Caco-2 (cell line): ENCODE results near the gene LST1. TPM values are rescaled to one million over a fixed set of nuclear protein-coding genes. Genes with fewer than 3 reads are reported as not detected.

ENCODE experiments used
- BruUV-seq: library from RNA; stranded (reverse); fragments of 400-500 nt; replicated peaks from 2 replicates; lab custom pipeline; 2021; lab: Mats Ljungman, UMichigan
- CTCF ChIA-PET: fragments of 300-600 bp; sonication (Branson Sonifier 250); formaldehyde crosslinking; loops from one replicate; lab custom pipeline; 2022; ENCODE audit warnings: antibody characterized with exemption; lab: Charles Lee
- POLR2A ChIA-PET: fragments of 300-600 bp; sonication (Branson Sonifier 250); formaldehyde crosslinking; loops from one replicate; lab custom pipeline; 2022; ENCODE audit warnings: antibody characterized with exemption; lab: Charles Lee
- DNase-seq, 2 experiments: peaks; one replicate each; pipeline versions ENCODE4 v3.0.0 to v3.0.0-alpha.2; 2020 to 2022
- H3K27me3 ChIP-seq: replicated peaks from 2 replicates; pipeline ENCODE4 v1.6.0; 2011; ENCODE audit warnings: low read length; ENCODE audit not compliant: control insufficient read depth, insufficient read depth
- H3K36me3 ChIP-seq: 2 replicates; pipeline ENCODE4 v1.5.1; 2011; ENCODE audit warnings: low read length; ENCODE audit not compliant: control insufficient read depth, insufficient read depth
- H3K4me1 ChIP-seq: fragments of 250-450 bp; sonication (Bioruptor Pico); 2 replicates; pipeline ENCODE4 v1.5.1; 2020; ENCODE audit warnings: mild to moderate bottlenecking
- H3K4me3 ChIP-seq: 2 replicates; pipeline ENCODE4 v1.5.1; 2011; ENCODE audit warnings: low read depth, mild to moderate bottlenecking, control low read depth, low read length
- H3K9me3 ChIP-seq: fragments of 250-450 bp; sonication (Bioruptor Pico); 2 replicates; pipeline ENCODE4 v1.5.1; 2020; ENCODE audit warnings: mild to moderate bottlenecking, moderate library complexity
- H3K27ac Mint-ChIP-seq: one replicate; pipeline ENCODE4 v1.8.0; 2022; ENCODE audit warnings: mixed read lengths; ENCODE audit not compliant: unreplicated experiment
- H3K27me3 Mint-ChIP-seq: one replicate; pipeline ENCODE4 v1.8.0; 2022; ENCODE audit warnings: mixed read lengths; ENCODE audit not compliant: insufficient read depth, unreplicated experiment
- H3K36me3 Mint-ChIP-seq: one replicate; pipeline ENCODE4 v1.8.0; 2022; ENCODE audit warnings: mild to moderate bottlenecking, mixed read lengths; ENCODE audit not compliant: insufficient read depth, unreplicated experiment
- H3K4me1 Mint-ChIP-seq: one replicate; pipeline ENCODE4 v1.8.0; 2022; ENCODE audit warnings: low read depth, mixed read lengths; ENCODE audit not compliant: unreplicated experiment
- H3K4me3 Mint-ChIP-seq: one replicate; pipeline ENCODE4 v1.8.0; 2022; ENCODE audit warnings: mild to moderate bottlenecking, moderate library complexity, mixed read lengths; ENCODE audit not compliant: unreplicated experiment
- H3K9me3 Mint-ChIP-seq: one replicate; pipeline ENCODE4 v1.8.0; 2022; ENCODE audit warnings: mixed read lengths; ENCODE audit not compliant: unreplicated experiment
- intact Hi-C: fragments of 100-400 bp; cut with micrococcal nuclease; formaldehyde crosslinking; loops from one replicate; pipeline ENCODE4 v1.10.0; 2022; ENCODE audit not compliant: unreplicated experiment
- total RNA-seq: library from RNA; stranded (reverse); gene quantifications from 2 replicates; pipeline ENCODE4 v1.2.3, GENCODE V29; 2022
- TF ChIP-seq, protein P1 (sequence below), 2 experiments: fragments of 200-600 bp in 1 of 2; IDR thresholded peaks; 1 replicate in 1 of 2; 2 replicates in 1 of 2; pipeline versions ENCODE4 v1.5.1 to v1.8.0; 2011 to 2022; ENCODE audit warnings: antibody characterized with exemption in 1 of 2, control low read depth in 1 of 2, inconsistent platforms in 1 of 2, low read depth in 1 of 2, low read length in 1 of 2, mild to moderate bottlenecking in 1 of 2, moderate library complexity in 1 of 2; ENCODE audit not compliant: insufficient read depth in 1 of 2, severe bottlenecking in 1 of 2, unreplicated experiment in 1 of 2

LST1 gene
- total RNA-seq, 1 experiment from 2014 or later = not detected

- H3K4me3 ChIP-seq = no peak overlapping the region
- no peaks in the 10 kb centered on the region for H3K27me3 ChIP-seq
- no peak for DNase-seq
- H3K27me3 Mint-ChIP-seq = no peaks in the 10 kb centered on the region
- peaks cover 81% of the 10 kb centered on the region for H3K36me3 Mint-ChIP-seq
- H3K4me1 ChIP-seq = peaks cover 9% of the 10 kb centered on the region
- no peaks in the 10 kb centered on the region for H3K9me3 ChIP-seq
- ChIA-PET CTCF (no interaction called here), POLR2A (no interaction called here)
- peaks cover 25% of the 10 kb centered on the region for H3K36me3 ChIP-seq
- H3K27ac Mint-ChIP-seq = no peak overlapping the region
- intact Hi-C loops = no loop called here
- no TSS peak for BruUV-seq
- H3K4me1 Mint-ChIP-seq = peaks cover 12% of the 10 kb centered on the region
- H3K4me3 Mint-ChIP-seq = no peak overlapping the region
- H3K9me3 Mint-ChIP-seq = no peaks in the 10 kb centered on the region
- TF ChIP-seq, protein P1, sequence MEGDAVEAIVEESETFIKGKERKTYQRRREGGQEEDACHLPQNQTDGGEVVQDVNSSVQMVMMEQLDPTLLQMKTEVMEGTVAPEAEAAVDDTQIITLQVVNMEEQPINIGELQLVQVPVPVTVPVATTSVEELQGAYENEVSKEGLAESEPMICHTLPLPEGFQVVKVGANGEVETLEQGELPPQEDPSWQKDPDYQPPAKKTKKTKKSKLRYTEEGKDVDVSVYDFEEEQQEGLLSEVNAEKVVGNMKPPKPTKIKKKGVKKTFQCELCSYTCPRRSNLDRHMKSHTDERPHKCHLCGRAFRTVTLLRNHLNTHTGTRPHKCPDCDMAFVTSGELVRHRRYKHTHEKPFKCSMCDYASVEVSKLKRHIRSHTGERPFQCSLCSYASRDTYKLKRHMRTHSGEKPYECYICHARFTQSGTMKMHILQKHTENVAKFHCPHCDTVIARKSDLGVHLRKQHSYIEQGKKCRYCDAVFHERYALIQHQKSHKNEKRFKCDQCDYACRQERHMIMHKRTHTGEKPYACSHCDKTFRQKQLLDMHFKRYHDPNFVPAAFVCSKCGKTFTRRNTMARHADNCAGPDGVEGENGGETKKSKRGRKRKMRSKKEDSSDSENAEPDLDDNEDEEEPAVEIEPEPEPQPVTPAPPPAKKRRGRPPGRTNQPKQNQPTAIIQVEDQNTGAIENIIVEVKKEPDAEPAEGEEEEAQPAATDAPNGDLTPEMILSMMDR (IDR thresholded peaks at IDR 0.05; ENCODE audit: insufficient read depth in 1 of 2, low read depth in 1 of 2, low read length in 1 of 2, severe bottlenecking in 1 of 2, unreplicated experiment in 1 of 2) = no peak
These were observed 38.0 kb downstream of the LST1 start for GRCh38 chr6:31624070-31624469.

GRCh38 chr6:31626952-31627351, 40.9 kb downstream of the LST1 start:
- Mint-ChIP-seq H3K4me3 (no peak overlapping the region), H3K36me3 (peaks cover 90% of the 10 kb centered on the region), H3K27me3 (no peaks in the 10 kb centered on the region), H3K9me3 (no peaks in the 10 kb centered on the region), H3K4me1 (peaks cover 8% of the 10 kb centered on the region), H3K27ac (no peak overlapping the region)
- ChIA-PET POLR2A (no interaction called here), CTCF (interaction anchor here (0.6 kb wide), 1 partner anchor 908 kb away, joined by 3 read pairs; no protein-coding TSS in a partner anchor)
- TF ChIP-seq, protein P1 (IDR thresholded peaks at IDR 0.05; ENCODE audit: insufficient read depth in 1 of 2, low read depth in 1 of 2, low read length in 1 of 2, severe bottlenecking in 1 of 2, unreplicated experiment in 1 of 2) = no peak
- no peaks in the 10 kb centered on the region for H3K27me3 ChIP-seq
- intact Hi-C loops = no loop called here
- no TSS peak for BruUV-seq
- no peaks in the 10 kb centered on the region for H3K9me3 ChIP-seq
- peaks cover 9% of the 10 kb centered on the region for H3K4me1 ChIP-seq
- no peak for DNase-seq
- peaks cover 25% of the 10 kb centered on the region for H3K36me3 ChIP-seq
- H3K4me3 ChIP-seq = no peak overlapping the region

- Mint-ChIP-seq H3K4me3 (no peak overlapping the region), H3K4me1 (no peaks in the 10 kb centered on the region), H3K27ac (no peak overlapping the region), H3K9me3 (no peaks in the 10 kb centered on the region), H3K36me3 (peaks cover 90% of the 10 kb centered on the region), H3K27me3 (no peaks in the 10 kb centered on the region)
- BruUV-seq = no TSS peak
- Histone ChIP-seq H3K4me3 (no peak overlapping the region), H3K27me3 (no peaks in the 10 kb centered on the region), H3K9me3 (no peaks in the 10 kb centered on the region), H3K36me3 (peaks cover 25% of the 10 kb centered on the region), H3K4me1 (0 out of 2 replicates have a peak, but pooled peaks cover under 1% of the 10 kb centered on the region)
- intact Hi-C loops = no loop called here
- ChIA-PET CTCF (interaction anchor here (0.6 kb wide), 1 partner anchor 255 kb away, joined by 3 read pairs; no protein-coding TSS in a partner anchor), POLR2A (no interaction called here)
- TF ChIP-seq, protein P1 (IDR thresholded peaks at IDR 0.05; ENCODE audit: insufficient read depth in 1 of 2, low read depth in 1 of 2, low read length in 1 of 2, severe bottlenecking in 1 of 2, unreplicated experiment in 1 of 2) = no peak
- no peak for DNase-seq
These were observed 41.7 kb downstream of the LST1 start for GRCh38 chr6:31627690-31628287.
